GM23248 (cell line): ENCODE results near the gene PARP3.

ENCODE experiments used
- EZH2 ChIP-seq: fragments of 200-600 bp; sonication (generic); IDR thresholded peaks from 2 replicates; pipeline ENCODE4 v1.6.1; 2018; ENCODE audit warnings: antibody characterized with exemption, mild to moderate bottlenecking; ENCODE audit not compliant: insufficient read depth, poor library complexity, severe bottlenecking
- EZH2phosphoT487 ChIP-seq: fragments of 200-600 bp; sonication (generic); IDR thresholded peaks from 2 replicates; pipeline ENCODE4 v1.6.1; 2018; ENCODE audit warnings: antibody characterized with exemption, moderate library complexity, mild to moderate bottlenecking, low read depth; ENCODE audit not compliant: insufficient read depth

DNA sequence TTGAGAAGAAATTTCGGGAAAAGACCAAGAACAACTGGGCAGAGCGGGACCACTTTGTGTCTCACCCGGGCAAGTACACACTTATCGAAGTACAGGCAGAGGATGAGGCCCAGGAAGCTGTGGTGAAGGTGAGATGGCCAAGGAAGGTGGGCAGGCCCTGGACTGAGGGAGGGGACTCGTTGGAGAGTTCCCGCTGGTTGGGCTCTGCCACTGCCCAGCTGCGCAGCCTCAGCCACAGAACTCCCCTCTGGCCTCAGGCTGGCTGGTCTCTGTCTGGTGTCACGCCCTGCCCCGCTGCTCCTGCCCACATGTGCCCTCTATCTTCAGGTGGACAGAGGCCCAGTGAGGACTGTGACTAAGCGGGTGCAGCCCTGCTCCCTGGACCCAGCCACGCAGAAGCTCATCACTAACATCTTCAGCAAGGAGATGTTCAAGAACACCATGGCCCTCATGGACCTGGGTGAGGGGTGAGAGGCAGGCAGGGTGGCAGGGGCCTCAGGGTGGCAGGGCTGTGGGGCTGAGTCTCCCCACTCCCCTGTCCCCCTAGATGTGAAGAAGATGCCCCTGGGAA lies 2.4 kb downstream of the PARP3 start:
- no peak for TF ChIP-seq EZH2phosphoT487
- no peak for TF ChIP-seq EZH2
